ENCODE data around the gene PRKCA. TPM values are rescaled to one million over a fixed set of nuclear protein-coding genes. Genes with fewer than 3 reads are reported as not detected.
A peak's percentile ranks its signal among the peaks of the same experiment; 100 is the strongest.

Gene PRKCA
- total and polyA plus RNA-seq, 9 of the 15 experiments (the other 6 are each of a cell fraction or from before 2014, with no cell fraction given): 3.2 to 33.0 (median 17.8) TPM

DNA sequence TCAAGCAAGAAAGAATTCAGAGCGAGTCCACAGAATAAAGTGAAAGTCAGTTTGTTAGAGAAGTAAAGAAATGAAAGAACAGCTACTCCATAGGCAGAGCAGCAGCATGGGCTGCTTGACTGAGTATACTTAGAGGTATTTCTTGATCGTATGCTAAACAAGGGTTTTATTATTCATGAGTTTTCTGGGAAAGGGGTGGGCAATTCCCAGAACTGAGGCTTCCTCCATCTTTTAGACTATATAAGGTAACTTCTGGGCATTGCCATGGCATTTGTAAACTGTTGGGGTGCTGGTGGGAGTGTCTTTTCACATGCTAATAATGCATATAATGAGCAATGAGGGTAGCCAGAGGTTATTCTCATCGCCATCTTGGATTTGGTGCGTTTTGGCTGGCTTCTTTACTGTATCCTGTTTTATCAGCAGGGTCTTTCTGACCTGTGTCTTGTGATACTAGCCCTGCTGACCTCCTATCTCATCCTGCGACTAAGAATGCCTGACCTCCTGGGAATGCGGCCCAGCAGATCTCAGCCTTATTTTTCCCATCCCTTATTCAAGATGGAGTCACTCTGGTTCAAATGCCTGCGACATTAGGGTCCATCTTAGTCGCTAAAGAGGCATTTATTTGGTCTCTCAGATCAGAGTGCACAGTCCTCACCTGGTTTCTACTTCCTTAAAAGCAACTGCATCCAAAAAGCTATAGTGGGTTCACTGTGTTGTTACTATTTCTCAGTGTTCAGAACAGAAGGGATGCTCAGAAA is 432.0 kb downstream of the PRKCA start (continued):
- TF ChIP-seq, protein P1, sequence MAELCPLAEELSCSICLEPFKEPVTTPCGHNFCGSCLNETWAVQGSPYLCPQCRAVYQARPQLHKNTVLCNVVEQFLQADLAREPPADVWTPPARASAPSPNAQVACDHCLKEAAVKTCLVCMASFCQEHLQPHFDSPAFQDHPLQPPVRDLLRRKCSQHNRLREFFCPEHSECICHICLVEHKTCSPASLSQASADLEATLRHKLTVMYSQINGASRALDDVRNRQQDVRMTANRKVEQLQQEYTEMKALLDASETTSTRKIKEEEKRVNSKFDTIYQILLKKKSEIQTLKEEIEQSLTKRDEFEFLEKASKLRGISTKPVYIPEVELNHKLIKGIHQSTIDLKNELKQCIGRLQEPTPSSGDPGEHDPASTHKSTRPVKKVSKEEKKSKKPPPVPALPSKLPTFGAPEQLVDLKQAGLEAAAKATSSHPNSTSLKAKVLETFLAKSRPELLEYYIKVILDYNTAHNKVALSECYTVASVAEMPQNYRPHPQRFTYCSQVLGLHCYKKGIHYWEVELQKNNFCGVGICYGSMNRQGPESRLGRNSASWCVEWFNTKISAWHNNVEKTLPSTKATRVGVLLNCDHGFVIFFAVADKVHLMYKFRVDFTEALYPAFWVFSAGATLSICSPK (IDR thresholded peaks at IDR 0.05; ENCODE audit: borderline replicate concordance): no peak
- TF ChIP-seq, protein P2, sequence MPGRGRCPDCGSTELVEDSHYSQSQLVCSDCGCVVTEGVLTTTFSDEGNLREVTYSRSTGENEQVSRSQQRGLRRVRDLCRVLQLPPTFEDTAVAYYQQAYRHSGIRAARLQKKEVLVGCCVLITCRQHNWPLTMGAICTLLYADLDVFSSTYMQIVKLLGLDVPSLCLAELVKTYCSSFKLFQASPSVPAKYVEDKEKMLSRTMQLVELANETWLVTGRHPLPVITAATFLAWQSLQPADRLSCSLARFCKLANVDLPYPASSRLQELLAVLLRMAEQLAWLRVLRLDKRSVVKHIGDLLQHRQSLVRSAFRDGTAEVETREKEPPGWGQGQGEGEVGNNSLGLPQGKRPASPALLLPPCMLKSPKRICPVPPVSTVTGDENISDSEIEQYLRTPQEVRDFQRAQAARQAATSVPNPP (IDR thresholded peaks at IDR 0.05; ENCODE audit: borderline replicate concordance, insufficient read depth, insufficient read length): no peak
- no peak for TF ChIP-seq NFIC (IDR thresholded peaks at IDR 0.05)
- no peak for TF ChIP-seq MCM2 (IDR thresholded peaks at IDR 0.05; ENCODE audit: low read depth)
- no peak for TF ChIP-seq ZNF324 (CRISPR knock-in tag; IDR thresholded peaks at IDR 0.05)
- peak in 1 of 2 experiments; percentile 72; a peak in 1 of 4 replicates for TF ChIP-seq TEAD1 (CRISPR knock-in tag; IDR thresholded peaks at IDR 0.05)
- TF ChIP-seq, protein P3, sequence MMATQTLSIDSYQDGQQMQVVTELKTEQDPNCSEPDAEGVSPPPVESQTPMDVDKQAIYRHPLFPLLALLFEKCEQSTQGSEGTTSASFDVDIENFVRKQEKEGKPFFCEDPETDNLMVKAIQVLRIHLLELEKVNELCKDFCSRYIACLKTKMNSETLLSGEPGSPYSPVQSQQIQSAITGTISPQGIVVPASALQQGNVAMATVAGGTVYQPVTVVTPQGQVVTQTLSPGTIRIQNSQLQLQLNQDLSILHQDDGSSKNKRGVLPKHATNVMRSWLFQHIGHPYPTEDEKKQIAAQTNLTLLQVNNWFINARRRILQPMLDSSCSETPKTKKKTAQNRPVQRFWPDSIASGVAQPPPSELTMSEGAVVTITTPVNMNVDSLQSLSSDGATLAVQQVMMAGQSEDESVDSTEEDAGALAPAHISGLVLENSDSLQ (IDR thresholded peaks at IDR 0.05): no peak
- TF ChIP-seq SOX6 (IDR thresholded peaks at IDR 0.05): no peak
- TF ChIP-seq SP1 (CRISPR knock-in tag; IDR thresholded peaks at IDR 0.05): no peak
- no peak for TF ChIP-seq PCBP2 (IDR thresholded peaks at IDR 0.05; ENCODE audit: low read depth, low read length, poor library complexity, severe bottlenecking)
- TF ChIP-seq TEAD2 (tag; IDR thresholded peaks at IDR 0.05): peak; percentile 81
- TF ChIP-seq, protein P4, sequence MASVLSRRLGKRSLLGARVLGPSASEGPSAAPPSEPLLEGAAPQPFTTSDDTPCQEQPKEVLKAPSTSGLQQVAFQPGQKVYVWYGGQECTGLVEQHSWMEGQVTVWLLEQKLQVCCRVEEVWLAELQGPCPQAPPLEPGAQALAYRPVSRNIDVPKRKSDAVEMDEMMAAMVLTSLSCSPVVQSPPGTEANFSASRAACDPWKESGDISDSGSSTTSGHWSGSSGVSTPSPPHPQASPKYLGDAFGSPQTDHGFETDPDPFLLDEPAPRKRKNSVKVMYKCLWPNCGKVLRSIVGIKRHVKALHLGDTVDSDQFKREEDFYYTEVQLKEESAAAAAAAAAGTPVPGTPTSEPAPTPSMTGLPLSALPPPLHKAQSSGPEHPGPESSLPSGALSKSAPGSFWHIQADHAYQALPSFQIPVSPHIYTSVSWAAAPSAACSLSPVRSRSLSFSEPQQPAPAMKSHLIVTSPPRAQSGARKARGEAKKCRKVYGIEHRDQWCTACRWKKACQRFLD (CRISPR knock-in tag; IDR thresholded peaks at IDR 0.05): 0 out of 2 replicates have a peak, but pooled peaks have one; percentile 65
- TF ChIP-seq POLR2B (IDR thresholded peaks at IDR 0.05; ENCODE audit: low read depth, partially characterized antibody): no peak
- no peak for TF ChIP-seq ARID1B (IDR thresholded peaks at IDR 0.05)
- no peak for TF ChIP-seq PTBP1 (IDR thresholded peaks at IDR 0.05; ENCODE audit: low read depth, low read length)
- TF ChIP-seq PRPF4 (IDR thresholded peaks at IDR 0.05; ENCODE audit: insufficient read depth, low read depth, low read length, poor library complexity, severe bottlenecking): no peak
- no peak for TF ChIP-seq TBP (optimal IDR thresholded peaks at IDR 0.05; ENCODE audit: low read depth, low read length)
- no peak for TF ChIP-seq RFX5 (IDR thresholded peaks at IDR 0.05; ENCODE audit: low read depth, low read length)
- TF ChIP-seq RAD21 (CRISPR knock-in tag; conservative IDR thresholded peaks at IDR 0.05 in 1 of 2, IDR thresholded peaks at IDR 0.05 in 1 of 2): no peak
- TF ChIP-seq ZNF347 (CRISPR knock-in tag; IDR thresholded peaks at IDR 0.05; ENCODE audit: low read depth): no peak
- no peak for TF ChIP-seq ZNF174 (CRISPR knock-in tag; IDR thresholded peaks at IDR 0.05)
- no peak for TF ChIP-seq CBFA2T3 (IDR thresholded peaks at IDR 0.05)
- no peak for TF ChIP-seq SAP30 (IDR thresholded peaks at IDR 0.05; ENCODE audit: borderline replicate concordance, insufficient read depth, low read depth, low read length, poor library complexity, severe bottlenecking)
- no peak for TF ChIP-seq ZNF121 (CRISPR knock-in tag; conservative IDR thresholded peaks at IDR 0.05)

Data from K562 (cell line).